ENCODE results near the gene PKP1.
A peak's percentile ranks its signal among the peaks of the same experiment; 100 is the strongest.
"Not testable (repeated sequence)": the region's sequence is repeated elsewhere in the genome, so short reads cannot be mapped to it uniquely, and the experiment has no call there.

The PKP1 gene

DNA sequence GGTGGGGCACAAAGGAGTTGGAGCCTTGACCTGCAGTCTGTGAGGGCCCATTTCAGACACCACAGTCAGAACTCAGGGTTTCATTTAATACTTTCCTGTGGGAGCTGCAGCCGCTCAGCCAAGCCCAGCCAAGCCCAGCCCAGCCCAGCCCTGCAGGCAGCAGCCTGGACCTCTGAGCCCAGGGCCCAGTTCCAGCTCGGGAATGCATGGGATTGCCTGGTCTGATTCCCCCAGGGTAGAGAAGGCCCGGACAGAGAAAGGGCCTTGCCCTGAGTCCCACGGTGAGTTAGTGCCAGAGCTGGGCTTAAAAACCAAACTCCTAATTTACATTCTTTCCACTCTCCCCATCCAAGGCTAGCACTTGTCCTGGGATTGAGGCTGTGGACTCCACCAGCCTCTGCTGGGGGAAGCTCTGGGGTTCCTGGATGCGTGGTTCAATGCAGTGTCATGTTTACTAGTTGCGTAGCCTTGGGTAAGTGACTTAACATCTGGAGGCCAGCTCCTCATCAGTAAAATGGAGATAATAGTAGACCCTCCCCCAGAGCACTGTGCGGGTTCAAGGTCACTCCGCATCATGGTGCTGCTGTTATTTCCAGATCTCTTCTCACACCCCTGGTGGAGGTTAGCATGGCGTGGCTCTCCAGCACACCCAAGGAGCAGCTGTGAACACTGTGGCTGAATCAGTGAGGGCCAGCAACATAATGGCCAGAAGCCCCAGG is 29.2 kb upstream of the PKP1 start:
- H3K9ac ChIP-seq (ENCODE audit: low read depth, low read length): no peak overlapping the region
- no peaks in the 10 kb centered on the region for H3K27me3 ChIP-seq (ENCODE audit: insufficient read depth, low read length)
- no peak overlapping the region for H3K27ac ChIP-seq (ENCODE audit: low read length)

DNA sequence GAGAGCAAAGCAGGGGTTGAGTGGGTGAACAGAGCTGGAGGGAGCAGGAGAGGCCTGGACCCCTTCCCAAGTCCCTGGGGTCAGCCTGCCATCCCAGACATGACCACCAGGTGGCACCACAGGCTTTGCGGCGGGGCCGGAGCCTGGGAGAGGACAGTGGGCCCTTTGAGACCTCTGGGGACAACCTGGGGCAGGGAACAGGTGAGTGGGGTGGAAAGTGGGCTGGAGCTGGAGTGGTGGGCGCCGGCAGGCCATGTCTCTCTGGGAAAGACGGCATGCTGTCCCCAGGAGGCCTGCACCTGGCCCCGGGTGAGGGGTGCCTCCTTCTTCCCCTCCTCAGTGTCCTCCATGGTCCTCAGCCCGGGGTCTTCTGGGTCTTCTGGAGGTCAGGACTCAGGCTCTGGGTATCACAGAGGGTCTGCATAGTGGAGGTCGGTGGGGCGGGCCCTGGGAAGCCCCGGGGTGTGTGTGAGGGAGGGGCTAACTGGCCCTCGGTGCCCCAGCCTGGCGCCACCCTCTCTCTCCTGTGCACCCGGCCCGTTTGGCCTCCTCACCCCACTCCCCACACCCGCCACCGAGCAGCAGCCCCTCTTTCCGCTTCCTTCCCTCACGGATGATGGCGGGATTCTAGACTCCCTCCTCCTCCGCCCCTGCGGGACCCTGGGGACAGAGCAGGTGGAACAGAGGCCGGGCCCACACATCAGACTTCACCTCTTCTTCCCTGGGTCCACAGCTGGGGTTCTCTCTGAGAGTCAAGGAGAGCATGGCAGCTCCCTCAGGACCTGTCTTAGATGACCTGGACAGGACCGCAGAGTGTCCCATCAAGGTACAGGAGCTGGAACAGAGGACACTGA is 28.5 kb upstream of the PKP1 start:
- H3K9ac ChIP-seq (ENCODE audit: low read depth, low read length): no peak overlapping the region
- no peak overlapping the region for H3K4me3 ChIP-seq (ENCODE audit: low read length)
- H3K9me3 ChIP-seq (ENCODE audit: insufficient read depth, low read depth, low read length): no peaks in the 10 kb centered on the region
- no peaks in the 10 kb centered on the region; the same call in 1 of the 2 replicates for H3K27me3 ChIP-seq (ENCODE audit: insufficient read depth, low read length)
- H3K36me3 ChIP-seq (ENCODE audit: insufficient read depth, low read depth, low read length): no peaks in the 10 kb centered on the region
- no peaks in the 10 kb centered on the region for H3K4me1 ChIP-seq (ENCODE audit: insufficient read depth, low read length)
- no peak overlapping the region for H3K27ac ChIP-seq (ENCODE audit: low read length)

More for the DNA sequence above, 29.2 kb upstream of the PKP1 start:
- H3K36me3 ChIP-seq (ENCODE audit: insufficient read depth, low read depth, low read length): no peaks in the 10 kb centered on the region
- H3K4me3 ChIP-seq (ENCODE audit: low read length): no peak overlapping the region
- H3K4me1 ChIP-seq (ENCODE audit: insufficient read depth, low read length): no peaks in the 10 kb centered on the region
- H3K9me3 ChIP-seq (ENCODE audit: insufficient read depth, low read depth, low read length): no peaks in the 10 kb centered on the region

DNA sequence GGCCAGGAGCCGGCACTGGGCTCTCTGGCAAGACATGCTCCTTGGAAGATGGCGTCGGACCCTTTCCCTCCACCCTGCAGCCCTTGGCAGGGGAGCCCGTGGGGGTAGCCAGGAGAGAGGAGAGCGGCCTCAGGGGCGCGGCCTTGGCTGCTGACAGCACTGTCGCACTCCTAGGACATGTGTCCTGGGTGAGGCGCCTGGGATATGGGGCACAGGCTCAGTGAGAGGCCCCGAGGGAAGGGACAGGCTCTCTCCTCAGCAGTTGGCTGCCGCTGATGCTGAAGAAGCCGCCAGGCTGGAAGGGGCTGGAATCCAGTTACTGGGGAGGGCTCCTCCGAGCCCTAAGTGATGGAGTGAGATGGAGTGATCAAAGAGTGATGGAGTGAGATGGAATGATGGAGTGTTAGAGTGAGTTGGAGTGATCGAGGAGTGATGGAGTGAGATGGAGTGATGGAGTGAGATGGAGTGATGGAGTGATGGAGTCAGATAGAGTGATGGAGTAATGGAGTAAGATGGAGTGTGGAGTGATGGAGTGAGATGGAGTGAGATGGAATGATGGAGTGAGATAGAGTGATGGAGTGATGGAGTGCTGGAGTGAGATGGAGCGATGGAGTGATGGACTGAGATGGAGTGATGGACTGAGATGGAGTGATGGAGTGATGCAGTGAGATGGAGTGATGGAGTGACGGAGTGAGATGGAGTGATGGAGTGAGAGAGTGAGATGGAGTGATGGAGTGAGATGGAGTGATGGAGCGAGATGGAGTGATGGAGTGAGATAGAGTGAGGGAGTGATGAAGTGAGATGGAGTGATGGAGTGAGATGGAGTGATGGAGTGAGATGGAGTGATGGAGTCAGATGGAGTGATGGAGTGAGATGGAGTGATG is 27.6 kb upstream of the PKP1 start:
- Histone ChIP-seq H3K9ac (ENCODE audit: low read depth, low read length) (no peak overlapping the region), H3K9me3 (ENCODE audit: insufficient read depth, low read depth, low read length) (no peaks in the 10 kb centered on the region), H3K4me1 (ENCODE audit: insufficient read depth, low read length) (no peaks in the 10 kb centered on the region), H3K36me3 (ENCODE audit: insufficient read depth, low read depth, low read length) (no peaks in the 10 kb centered on the region), H3K4me3 (ENCODE audit: low read length) (no peak overlapping the region), H3K27ac (ENCODE audit: low read length) (no peak overlapping the region), H3K27me3 (ENCODE audit: insufficient read depth, low read length) (peaks cover 9% of the 10 kb centered on the region)

DNA sequence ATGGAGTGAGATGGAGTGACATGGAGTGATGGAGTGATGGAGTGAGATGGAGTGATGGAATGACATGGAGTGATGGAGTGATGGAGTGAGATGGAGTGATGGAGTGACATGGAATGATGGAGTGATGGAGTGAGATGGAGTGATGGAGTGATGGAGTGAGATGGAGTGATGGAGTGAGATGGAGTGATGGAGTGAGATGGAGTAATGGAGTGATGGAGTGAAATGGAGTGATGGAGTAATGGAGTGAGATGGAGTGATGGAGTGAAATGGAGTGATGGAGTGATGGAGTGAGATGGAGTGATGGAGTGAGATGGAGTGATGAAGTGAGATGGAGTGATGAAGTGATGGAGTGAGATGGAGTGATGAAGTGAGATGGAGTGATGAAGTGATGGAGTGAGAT is 25.2 kb upstream of the PKP1 start:
- not testable (repeated sequence) for H3K27ac ChIP-seq (ENCODE audit: low read length); H3K4me1 ChIP-seq (ENCODE audit: insufficient read depth, low read length); H3K9me3 ChIP-seq (ENCODE audit: insufficient read depth, low read depth, low read length); H3K36me3 ChIP-seq (ENCODE audit: insufficient read depth, low read depth, low read length); H3K9ac ChIP-seq (ENCODE audit: low read depth, low read length); H3K4me3 ChIP-seq (ENCODE audit: low read length)
- H3K27me3 ChIP-seq (ENCODE audit: insufficient read depth, low read length): peaks cover 20% of the 10 kb centered on the region

DNA sequence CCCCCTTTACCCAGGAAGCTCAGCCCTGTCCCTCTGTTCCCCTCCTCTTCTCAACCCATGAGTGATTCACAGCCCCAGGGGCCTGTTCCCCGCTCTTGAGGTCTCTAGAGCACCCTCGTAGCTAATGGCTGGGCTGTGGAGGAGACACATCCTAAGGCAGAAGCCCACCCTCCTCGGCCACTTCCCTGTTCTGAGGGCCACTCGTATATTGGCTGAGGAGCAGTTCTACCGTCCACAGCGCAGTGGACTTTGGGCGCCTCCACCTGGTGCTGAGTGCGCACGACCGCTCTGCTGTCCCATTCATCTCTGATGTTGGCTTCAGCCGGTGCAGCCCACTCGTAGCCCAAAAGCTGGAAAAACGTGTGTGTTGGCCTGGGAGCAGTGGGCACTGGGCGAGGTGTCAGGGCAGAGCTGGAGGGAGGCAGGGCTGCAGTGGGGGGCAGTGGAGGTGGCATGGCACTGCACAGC is 24.5 kb upstream of the PKP1 start:
- Histone ChIP-seq H3K4me3 (ENCODE audit: low read length) (no peak overlapping the region), H3K4me1 (ENCODE audit: insufficient read depth, low read length) (no peaks in the 10 kb centered on the region), H3K27me3 (ENCODE audit: insufficient read depth, low read length) (peaks cover 20% of the 10 kb centered on the region), H3K36me3 (ENCODE audit: insufficient read depth, low read depth, low read length) (no peaks in the 10 kb centered on the region), H3K9ac (ENCODE audit: low read depth, low read length) (no peak overlapping the region), H3K9me3 (ENCODE audit: insufficient read depth, low read depth, low read length) (no peaks in the 10 kb centered on the region), H3K27ac (ENCODE audit: low read length) (no peak overlapping the region)

DNA sequence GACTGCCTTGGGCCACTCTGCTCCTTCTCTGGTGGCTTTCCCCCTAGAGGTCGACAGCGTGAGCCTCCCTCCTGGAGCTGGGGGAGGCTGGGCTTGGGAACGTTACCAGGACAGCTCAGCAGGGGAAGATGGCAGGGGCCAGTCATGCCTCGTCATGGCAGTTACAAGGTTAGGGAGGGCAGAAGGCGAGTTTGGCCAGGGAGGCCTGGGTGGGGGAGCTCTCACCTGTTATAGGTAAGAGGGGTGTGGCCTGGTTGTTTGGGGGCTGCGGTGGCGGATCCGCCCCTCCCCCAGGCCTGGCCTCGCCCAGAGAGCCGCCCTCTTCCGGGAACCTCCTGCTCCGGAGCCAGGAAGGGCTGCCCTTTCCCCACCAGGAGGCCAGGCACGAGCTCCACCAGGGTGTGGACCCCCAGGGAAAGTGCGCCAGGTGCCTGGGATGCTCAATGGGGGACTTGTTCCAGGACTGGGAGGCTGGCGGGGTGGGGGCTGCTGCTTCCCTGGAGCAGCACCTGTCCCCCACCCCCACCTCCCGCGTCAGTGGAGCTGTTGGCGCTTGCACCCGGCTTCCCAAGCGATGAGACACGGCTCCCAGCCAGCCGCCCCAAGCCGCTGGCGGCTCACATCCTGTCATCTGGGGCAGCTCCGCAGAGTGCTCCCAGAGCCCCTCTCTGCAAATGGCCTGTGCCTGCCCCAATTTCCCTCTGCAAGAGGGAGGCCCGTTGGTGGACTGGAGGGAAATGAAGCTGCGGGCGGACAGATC is 23.6 kb upstream of the PKP1 start:
- Histone ChIP-seq H3K9ac (ENCODE audit: low read depth, low read length) (peak overlapping the region; percentile 39; the same call in 1 of the 2 replicates), H3K4me3 (ENCODE audit: low read length) (peak overlapping the region; percentile 67)

DNA sequence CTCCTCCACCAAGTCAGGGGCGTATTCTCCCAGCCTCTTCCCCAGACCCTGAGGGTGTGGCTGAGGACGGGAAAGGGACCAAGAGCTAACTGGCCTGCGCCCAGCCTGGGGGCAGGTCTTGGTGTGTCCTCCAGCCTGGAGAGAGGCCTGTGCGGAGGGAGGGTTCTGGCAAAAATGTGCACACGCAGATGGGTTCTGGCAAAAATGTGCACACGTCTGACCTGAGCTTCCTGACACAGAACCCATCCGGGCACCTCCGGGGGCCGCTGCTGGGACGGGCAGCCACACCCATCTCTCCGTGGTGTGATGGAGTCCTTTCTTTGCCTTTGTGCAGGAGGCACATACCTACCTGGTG is 23.1 kb upstream of the PKP1 start:
- H3K27ac ChIP-seq (ENCODE audit: low read length): no peak overlapping the region
- no peaks in the 10 kb centered on the region for H3K36me3 ChIP-seq (ENCODE audit: insufficient read depth, low read depth, low read length)
- H3K27me3 ChIP-seq (ENCODE audit: insufficient read depth, low read length): peaks cover 20% of the 10 kb centered on the region
- H3K4me3 ChIP-seq (ENCODE audit: low read length): peak overlapping the region; percentile 67
- no peaks in the 10 kb centered on the region for H3K9me3 ChIP-seq (ENCODE audit: insufficient read depth, low read depth, low read length)
- H3K9ac ChIP-seq (ENCODE audit: low read depth, low read length): peak overlapping the region; percentile 39; the same call in 1 of the 2 replicates
- no peaks in the 10 kb centered on the region for H3K4me1 ChIP-seq (ENCODE audit: insufficient read depth, low read length)

More for the DNA sequence above, 23.6 kb upstream of the PKP1 start:
- Histone ChIP-seq H3K36me3 (ENCODE audit: insufficient read depth, low read depth, low read length) (no peaks in the 10 kb centered on the region), H3K4me1 (ENCODE audit: insufficient read depth, low read length) (no peaks in the 10 kb centered on the region), H3K27ac (ENCODE audit: low read length) (no peak overlapping the region), H3K9me3 (ENCODE audit: insufficient read depth, low read depth, low read length) (no peaks in the 10 kb centered on the region), H3K27me3 (ENCODE audit: insufficient read depth, low read length) (peaks cover 20% of the 10 kb centered on the region)

DNA sequence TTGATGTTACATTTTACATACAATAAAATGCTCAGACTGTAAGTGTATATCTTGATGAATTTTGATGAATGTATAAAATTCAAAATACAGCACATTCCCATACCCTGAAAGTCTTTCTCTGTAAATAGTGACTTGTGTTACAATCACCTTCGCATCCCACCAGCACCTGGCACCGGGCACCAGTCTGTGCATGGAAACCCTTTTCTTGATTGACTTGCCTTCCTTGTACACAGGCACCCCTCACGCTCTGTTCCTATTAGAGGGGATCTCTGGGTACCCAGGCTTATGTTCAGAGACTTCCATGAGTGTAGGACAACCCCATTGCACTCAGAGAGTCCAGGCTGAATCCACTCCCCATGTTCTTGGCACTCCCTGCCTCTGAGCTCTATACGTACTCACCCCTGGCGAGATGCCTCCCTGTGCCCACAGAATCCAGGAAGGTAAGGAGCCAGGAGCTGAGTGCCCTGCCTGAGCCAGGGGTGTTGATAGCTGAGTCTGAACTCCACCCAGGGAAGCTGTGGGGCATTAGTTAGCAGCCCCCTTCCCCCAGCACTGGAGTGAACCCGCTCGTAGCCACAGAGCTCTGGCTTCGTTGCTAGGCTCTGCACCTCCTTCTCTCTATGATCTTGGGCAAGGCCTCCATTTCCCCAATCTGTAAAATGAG is 22.5 kb upstream of the PKP1 start:
- H3K4me3 ChIP-seq (ENCODE audit: low read length): no peak overlapping the region
- H3K4me1 ChIP-seq (ENCODE audit: insufficient read depth, low read length): no peaks in the 10 kb centered on the region
- H3K27ac ChIP-seq (ENCODE audit: low read length): no peak overlapping the region
- no peak overlapping the region for H3K9ac ChIP-seq (ENCODE audit: low read depth, low read length)
- H3K27me3 ChIP-seq (ENCODE audit: insufficient read depth, low read length): peaks cover 20% of the 10 kb centered on the region
- no peaks in the 10 kb centered on the region for H3K36me3 ChIP-seq (ENCODE audit: insufficient read depth, low read depth, low read length)
- H3K9me3 ChIP-seq (ENCODE audit: insufficient read depth, low read depth, low read length): no peaks in the 10 kb centered on the region

DNA sequence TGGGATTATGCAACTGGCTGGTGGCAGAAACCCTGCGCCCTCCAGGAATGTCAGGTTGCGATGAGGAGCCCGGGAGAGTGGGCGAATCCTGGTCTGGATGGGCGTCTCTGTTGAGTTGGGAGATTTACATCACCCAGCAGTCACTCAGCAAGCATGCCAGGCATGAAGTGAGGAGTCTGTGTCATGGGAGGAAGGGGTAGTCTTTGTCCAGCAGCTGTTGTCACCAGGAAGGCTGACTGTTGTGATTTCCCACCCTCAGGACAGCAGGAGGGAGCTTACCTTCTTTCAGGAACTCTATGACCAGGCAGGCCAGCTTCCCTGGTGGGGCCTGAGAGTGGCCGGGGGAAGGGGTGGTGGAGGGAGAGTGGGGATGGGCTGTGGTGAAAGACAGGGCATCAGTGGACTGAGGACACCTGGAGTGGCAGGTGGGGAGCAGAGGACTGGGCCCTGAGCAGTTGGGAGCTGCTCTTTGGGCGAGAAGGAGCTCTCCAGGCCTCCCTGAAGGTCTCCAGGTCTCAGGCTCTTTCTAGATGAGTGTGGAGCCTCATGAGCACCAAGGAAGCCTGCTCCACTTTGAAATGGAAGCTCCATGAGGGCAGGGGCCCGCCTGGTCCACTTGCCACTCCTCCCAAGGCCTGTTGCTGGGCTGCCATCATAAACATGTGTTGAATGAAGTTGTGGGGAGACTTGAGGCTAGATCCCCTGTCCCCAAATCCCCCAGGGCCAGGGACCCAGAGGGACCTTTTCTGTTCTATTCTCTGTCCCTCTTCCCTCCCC is 21.3 kb upstream of the PKP1 start:
- Histone ChIP-seq H3K4me1 (ENCODE audit: insufficient read depth, low read length) (no peaks in the 10 kb centered on the region), H3K36me3 (ENCODE audit: insufficient read depth, low read depth, low read length) (no peaks in the 10 kb centered on the region), H3K27ac (ENCODE audit: low read length) (no peak overlapping the region), H3K27me3 (ENCODE audit: insufficient read depth, low read length) (peaks cover 20% of the 10 kb centered on the region), H3K9ac (ENCODE audit: low read depth, low read length) (no peak overlapping the region), H3K4me3 (ENCODE audit: low read length) (no peak overlapping the region), H3K9me3 (ENCODE audit: insufficient read depth, low read depth, low read length) (no peaks in the 10 kb centered on the region)

DNA sequence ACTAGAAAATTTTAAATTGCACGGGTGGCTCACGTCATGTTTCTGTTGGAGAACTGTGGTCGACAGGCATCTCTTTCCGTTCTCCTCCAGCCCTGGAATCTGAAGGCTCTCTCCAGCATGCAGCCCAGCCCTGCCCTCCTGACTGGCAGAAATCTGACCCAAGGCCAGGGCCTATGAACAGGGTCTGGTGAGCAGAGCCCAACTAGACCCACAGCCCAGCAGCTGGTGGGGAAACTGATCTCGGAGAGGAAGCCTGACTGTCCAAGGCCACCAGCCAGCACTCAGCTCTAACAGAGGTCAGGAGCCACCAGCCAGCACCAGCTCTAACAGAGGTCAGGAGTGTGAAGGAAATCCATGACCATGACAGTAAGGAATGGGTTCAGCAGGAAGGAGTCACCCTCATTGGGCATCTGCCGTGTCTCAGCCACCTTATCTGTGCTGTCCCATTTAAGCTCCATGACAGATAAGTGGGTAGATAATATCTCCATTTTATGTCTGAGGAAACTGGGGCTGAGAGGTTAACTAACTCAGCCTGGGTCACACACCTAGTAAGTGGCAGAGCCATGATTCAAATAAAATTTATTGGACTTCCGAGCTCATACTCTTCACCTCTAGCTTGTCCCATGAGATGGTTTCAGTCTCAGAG is 20.2 kb upstream of the PKP1 start:
- Histone ChIP-seq H3K9me3 (ENCODE audit: insufficient read depth, low read depth, low read length) (no peaks in the 10 kb centered on the region), H3K27ac (ENCODE audit: low read length) (no peak overlapping the region), H3K4me1 (ENCODE audit: insufficient read depth, low read length) (no peaks in the 10 kb centered on the region), H3K27me3 (ENCODE audit: insufficient read depth, low read length) (peaks cover 20% of the 10 kb centered on the region), H3K36me3 (ENCODE audit: insufficient read depth, low read depth, low read length) (no peaks in the 10 kb centered on the region), H3K4me3 (ENCODE audit: low read length) (no peak overlapping the region), H3K9ac (ENCODE audit: low read depth, low read length) (no peak overlapping the region)
